Fibroblast of upper back skin (primary cell): ENCODE measurements around the gene APOC3.

Source experiments
- DNase-seq: peaks from one replicate; pipeline ENCODE4 v3.0.0-alpha.2; 2013

Gene APOC3

GRCh38 chr11:116852261-116853031 is 22.7 kb downstream of the APOC3 start:
- peak; percentile 26 for DNase-seq

GRCh38 chr11:116853461-116854073 is 23.9 kb downstream of the APOC3 start:
- DNase-seq: peak; percentile 89

GRCh38 chr11:116855413-116855812 is 25.7 kb downstream of the APOC3 start:
- DNase-seq: no peak

- DNase-seq: no peak
These were observed 26.7 kb downstream of the APOC3 start for GRCh38 chr11:116856423-116856822.

GRCh38 chr11:116857316-116857715 is 27.6 kb downstream of the APOC3 start:
- peak; percentile 23 for DNase-seq

GRCh38 chr11:116857936-116858335 is 28.2 kb downstream of the APOC3 start:
- no peak for DNase-seq

GRCh38 chr11:116859175-116859574 is 29.5 kb downstream of the APOC3 start:
- no peak for DNase-seq

GRCh38 chr11:116860303-116860702 is 30.6 kb downstream of the APOC3 start:
- no peak for DNase-seq

GRCh38 chr11:116861539-116861938 is 31.8 kb downstream of the APOC3 start:
- peak; percentile 67 for DNase-seq

- peak; percentile 28 for DNase-seq
These were observed 32.5 kb downstream of the APOC3 start for GRCh38 chr11:116862185-116862584.

GRCh38 chr11:116862951-116863350 is 33.2 kb downstream of the APOC3 start:
- peak; percentile 41 for DNase-seq

GRCh38 chr11:116864531-116864930 is 34.8 kb downstream of the APOC3 start:
- peak; percentile 37 for DNase-seq

- DNase-seq: peak; percentile 86
These were observed 36.0 kb downstream of the APOC3 start for GRCh38 chr11:116865696-116866095.

- no peak for DNase-seq
These were observed 37.2 kb downstream of the APOC3 start for GRCh38 chr11:116866804-116867455.

- DNase-seq: no peak
These were observed 37.9 kb downstream of the APOC3 start for GRCh38 chr11:116867619-116868018.

- DNase-seq: no peak
These were observed 38.4 kb downstream of the APOC3 start for GRCh38 chr11:116868066-116868465.

GRCh38 chr11:116869610-116870009 is 39.9 kb downstream of the APOC3 start:
- no peak for DNase-seq

GRCh38 chr11:116870054-116870453 is 40.3 kb downstream of the APOC3 start:
- DNase-seq: no peak

- peak; percentile 90 for DNase-seq
These were observed 41.5 kb downstream of the APOC3 start for GRCh38 chr11:116871248-116871647.

GRCh38 chr11:116873381-116873780 is 43.7 kb downstream of the APOC3 start:
- DNase-seq: no peak

- peak; percentile 83 for DNase-seq
These were observed 44.5 kb downstream of the APOC3 start for GRCh38 chr11:116874251-116874650.

- DNase-seq: no peak
These were observed 45.5 kb downstream of the APOC3 start for GRCh38 chr11:116875194-116875593.

GRCh38 chr11:116876656-116877055 is 46.9 kb downstream of the APOC3 start:
- no peak for DNase-seq
